Skeletal muscle tissue (tissue), 4 donors: ENCODE data around the gene FRAS1. TPM values are rescaled to one million over a fixed set of nuclear protein-coding genes. Genes with fewer than 3 reads are reported as not detected.
"Not testable (repeated sequence)": the region's sequence is repeated elsewhere in the genome, so short reads cannot be mapped to it uniquely, and the experiment has no call there.

ENCODE experiments used
- H3K27ac ChIP-seq: one replicate; pipeline ENCODE4 v1.7.0; 2013; ENCODE audit warnings: mild to moderate bottlenecking, low read depth, low read length, inconsistent platforms
- H3K27me3 ChIP-seq, 3 donors: one replicate each; pipeline ENCODE4 v1.7.0; 2013; ENCODE audit warnings: low read length in 3 of 3; ENCODE audit not compliant: control insufficient read depth in 3 of 3, insufficient read depth in 3 of 3
- H3K36me3 ChIP-seq, 3 donors: one replicate each; pipeline ENCODE4 v1.7.0; 2013; ENCODE audit warnings: low read length in 3 of 3; ENCODE audit not compliant: control insufficient read depth in 3 of 3, insufficient read depth in 3 of 3
- H3K4me1 ChIP-seq, 3 donors: one replicate each; pipeline ENCODE4 v1.7.0; 2013; ENCODE audit warnings: low read length in 3 of 3, mild to moderate bottlenecking in 3 of 3; ENCODE audit not compliant: control insufficient read depth in 3 of 3, insufficient read depth in 3 of 3
- H3K4me3 ChIP-seq, 3 donors: one replicate each; pipeline ENCODE4 v1.7.0; 2013; ENCODE audit warnings: low read length in 3 of 3
- H3K9ac ChIP-seq, 3 donors: one replicate each; pipeline ENCODE4 v1.7.0; 2013; ENCODE audit warnings: low read length in 3 of 3, mild to moderate bottlenecking in 3 of 3, moderate library complexity in 2 of 3, low read depth in 1 of 3
- H3K9me3 ChIP-seq, 3 donors: one replicate each; pipeline ENCODE4 v1.7.0; 2013; ENCODE audit warnings: low read length in 3 of 3; ENCODE audit not compliant: control insufficient read depth in 3 of 3
- total RNA-seq: library from RNA; depleted of rRNA; stranded (reverse); fragments of >200 nt; gene quantifications from one replicate; pipeline ENCODE4 v1.2.3, GENCODE V29; 2014
- donor health status: Osteomylitis.

The FRAS1 gene
- total RNA-seq, 1 donor from 2014 or later = 15.1 TPM

DNA sequence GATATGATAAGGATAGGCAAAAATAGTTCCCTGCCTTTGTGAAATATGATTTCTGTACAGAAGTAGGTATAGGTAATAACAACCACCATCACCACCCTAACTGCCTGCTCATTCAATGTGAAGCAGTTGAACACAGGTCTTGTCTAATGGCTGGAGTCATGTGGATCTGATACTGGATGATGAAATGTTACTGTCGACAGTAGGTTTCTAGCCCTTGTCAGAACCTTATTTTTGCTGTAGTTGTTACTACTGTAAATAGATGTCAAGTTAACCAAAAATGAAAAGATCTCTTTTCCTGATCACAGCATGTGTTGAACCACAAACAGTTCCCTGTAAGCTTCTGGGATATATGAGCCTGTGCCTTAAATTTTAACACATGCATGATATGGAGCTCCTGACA, 142.9 kb downstream of the FRAS1 start:
- H3K9me3 ChIP-seq = peaks cover 0 to 2% (median 0%) of the 10 kb centered on the region in 3 donors
- no peaks in the 10 kb centered on the region for H3K4me1 ChIP-seq
- H3K9ac ChIP-seq = no peak overlapping the region
- H3K36me3 ChIP-seq = no peaks in the 10 kb centered on the region
- H3K4me3 ChIP-seq = no peak overlapping the region
- no peaks in the 10 kb centered on the region for H3K27me3 ChIP-seq
- no peak overlapping the region for H3K27ac ChIP-seq

DNA sequence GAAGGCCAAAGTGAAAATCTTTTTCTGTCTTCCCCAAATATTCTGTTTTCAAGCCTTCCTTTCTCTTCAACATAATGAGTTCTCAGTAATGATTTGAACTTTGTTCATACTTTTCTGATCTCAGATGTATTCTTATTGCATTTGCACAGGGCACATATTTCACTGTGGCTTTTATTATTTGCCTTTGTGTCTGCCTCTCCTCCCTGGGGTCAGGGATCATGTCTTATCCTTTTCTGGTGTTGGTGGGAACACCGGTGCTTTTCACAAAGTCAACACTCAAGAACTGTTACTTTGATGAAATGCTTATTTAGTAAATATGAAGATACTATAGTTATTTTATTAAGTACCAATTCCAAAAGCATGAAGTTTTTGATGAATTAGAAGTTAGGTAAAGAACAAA, 143.8 kb downstream of the FRAS1 start:
- Histone ChIP-seq H3K36me3 (no peaks in the 10 kb centered on the region), H3K4me1 (no peaks in the 10 kb centered on the region), H3K27ac (no peak overlapping the region), H3K27me3 (no peaks in the 10 kb centered on the region), H3K9me3 (no peaks in the 10 kb centered on the region), H3K9ac (no peak overlapping the region), H3K4me3 (no peak overlapping the region)

DNA sequence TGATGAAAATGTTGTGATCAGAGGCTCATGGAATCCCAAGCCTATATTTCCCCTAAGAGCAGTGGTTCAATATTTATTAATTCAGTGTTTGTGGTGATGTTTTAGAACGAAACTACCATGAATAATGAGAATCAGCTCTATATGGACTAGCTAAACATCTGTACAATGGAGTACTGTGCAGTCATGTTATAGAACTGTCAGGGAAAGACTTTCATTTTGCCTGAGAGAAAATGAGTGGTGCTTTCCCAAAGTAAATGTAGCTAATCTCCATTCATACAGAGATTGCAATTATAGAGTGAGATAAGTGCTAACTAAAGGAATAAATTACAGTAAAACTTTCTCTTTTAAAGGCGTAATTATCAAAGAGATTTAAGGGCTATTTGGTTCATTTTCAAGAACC, 147.1 kb downstream of the FRAS1 start:
- Histone ChIP-seq H3K9me3 (no peaks in the 10 kb centered on the region), H3K27ac (no peak overlapping the region), H3K36me3 (no peaks in the 10 kb centered on the region), H3K27me3 (no peaks in the 10 kb centered on the region), H3K4me1 (no peaks in the 10 kb centered on the region), H3K9ac (no peak overlapping the region), H3K4me3 (no peak overlapping the region)

DNA sequence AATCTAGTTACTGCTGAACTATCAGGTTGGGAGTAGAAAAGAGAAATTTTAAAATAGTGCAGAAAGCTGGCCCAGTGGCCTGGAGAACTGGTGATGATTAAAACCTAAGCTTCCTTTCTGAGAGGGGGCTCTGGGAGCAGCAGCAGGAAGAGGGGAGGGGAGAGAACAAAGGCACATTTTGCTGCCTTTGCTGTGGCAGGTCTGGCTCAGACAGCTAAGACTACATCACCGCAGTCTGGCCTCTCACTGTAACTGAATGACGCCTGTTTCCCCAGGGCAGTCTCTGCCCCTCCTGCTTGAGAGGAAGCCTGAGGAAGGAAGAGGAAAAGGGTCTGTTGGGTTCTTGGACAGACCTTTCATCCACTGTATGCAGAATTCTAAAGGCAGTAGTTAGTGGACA, 148.5 kb downstream of the FRAS1 start:
- Histone ChIP-seq H3K9me3 (no peaks in the 10 kb centered on the region), H3K4me1 (no peaks in the 10 kb centered on the region), H3K36me3 (no peaks in the 10 kb centered on the region), H3K27me3 (no peaks in the 10 kb centered on the region), H3K4me3 (no peak overlapping the region), H3K27ac (no peak overlapping the region), H3K9ac (no peak overlapping the region)

DNA sequence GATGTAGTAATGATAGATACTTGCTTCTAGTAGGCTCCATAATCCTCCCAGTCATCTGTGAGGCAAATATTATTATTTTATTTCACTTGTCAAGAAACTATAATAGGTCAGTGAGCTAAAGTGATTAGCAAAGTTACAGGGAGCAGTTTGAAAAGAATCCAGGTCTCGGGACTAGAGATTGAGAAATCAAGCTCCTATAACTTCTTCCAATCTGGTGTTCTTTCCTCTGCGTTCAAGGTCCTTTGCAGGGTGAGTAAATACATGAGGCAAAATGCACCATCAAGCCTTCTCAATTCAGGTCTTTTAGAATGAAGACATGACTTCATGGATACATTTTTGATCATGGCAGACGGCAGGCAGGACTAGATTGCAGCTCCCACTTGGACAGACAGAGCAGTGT, 150.4 kb downstream of the FRAS1 start:
- Histone ChIP-seq H3K4me3 (no peak overlapping the region), H3K9me3 (no peaks in the 10 kb centered on the region), H3K27ac (no peak overlapping the region), H3K27me3 (no peaks in the 10 kb centered on the region), H3K9ac (no peak overlapping the region), H3K36me3 (no peaks in the 10 kb centered on the region), H3K4me1 (no peaks in the 10 kb centered on the region)

DNA sequence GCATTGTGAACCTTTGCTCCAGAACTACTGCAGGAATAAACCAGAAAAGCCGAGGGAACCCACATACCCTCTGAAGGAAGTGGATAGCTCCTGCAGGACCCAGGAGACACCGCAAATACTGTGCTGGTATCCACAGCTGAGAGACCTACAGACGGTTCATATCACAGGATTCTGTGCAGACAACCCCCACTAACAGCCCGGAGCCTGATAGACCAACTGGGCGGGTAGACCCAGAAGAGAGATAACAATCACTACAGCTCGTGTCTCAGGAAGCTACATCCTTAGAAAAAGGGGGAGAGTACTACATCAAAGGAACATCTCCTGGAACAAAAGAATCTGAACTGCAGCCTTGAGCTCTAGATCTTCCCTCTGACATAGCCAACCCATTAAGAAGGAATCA, 150.8 kb downstream of the FRAS1 start:
- Histone ChIP-seq H3K9ac (no peak overlapping the region), H3K27me3 (no peaks in the 10 kb centered on the region), H3K4me1 (no peaks in the 10 kb centered on the region), H3K27ac (no peak overlapping the region), H3K4me3 (no peak overlapping the region), H3K36me3 (no peaks in the 10 kb centered on the region), H3K9me3 (no peaks in the 10 kb centered on the region)

DNA sequence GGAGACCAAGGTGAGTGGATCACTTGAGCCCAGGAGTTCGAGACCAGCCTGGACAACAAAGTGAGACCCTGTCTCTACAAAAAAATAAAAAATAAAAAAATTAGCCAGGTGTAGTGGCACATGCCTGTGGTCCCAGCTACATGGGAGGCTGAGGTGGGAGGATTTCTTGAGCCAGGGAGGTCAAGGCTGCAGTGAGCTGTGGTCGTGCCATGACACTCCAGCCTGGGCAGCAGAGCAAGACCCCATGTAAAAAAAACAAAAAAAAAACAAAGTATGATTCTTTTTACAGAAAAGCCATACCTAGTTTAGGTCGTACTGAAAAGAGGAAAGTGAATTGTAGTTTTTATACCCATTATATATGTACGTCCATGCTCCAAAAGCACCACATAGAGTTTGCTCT, 151.8 kb downstream of the FRAS1 start:
- H3K9me3 ChIP-seq, H3K9ac ChIP-seq, H3K27ac ChIP-seq, H3K4me3 ChIP-seq, H3K4me1 ChIP-seq, H3K36me3 ChIP-seq, H3K27me3 ChIP-seq: not testable (repeated sequence)

DNA sequence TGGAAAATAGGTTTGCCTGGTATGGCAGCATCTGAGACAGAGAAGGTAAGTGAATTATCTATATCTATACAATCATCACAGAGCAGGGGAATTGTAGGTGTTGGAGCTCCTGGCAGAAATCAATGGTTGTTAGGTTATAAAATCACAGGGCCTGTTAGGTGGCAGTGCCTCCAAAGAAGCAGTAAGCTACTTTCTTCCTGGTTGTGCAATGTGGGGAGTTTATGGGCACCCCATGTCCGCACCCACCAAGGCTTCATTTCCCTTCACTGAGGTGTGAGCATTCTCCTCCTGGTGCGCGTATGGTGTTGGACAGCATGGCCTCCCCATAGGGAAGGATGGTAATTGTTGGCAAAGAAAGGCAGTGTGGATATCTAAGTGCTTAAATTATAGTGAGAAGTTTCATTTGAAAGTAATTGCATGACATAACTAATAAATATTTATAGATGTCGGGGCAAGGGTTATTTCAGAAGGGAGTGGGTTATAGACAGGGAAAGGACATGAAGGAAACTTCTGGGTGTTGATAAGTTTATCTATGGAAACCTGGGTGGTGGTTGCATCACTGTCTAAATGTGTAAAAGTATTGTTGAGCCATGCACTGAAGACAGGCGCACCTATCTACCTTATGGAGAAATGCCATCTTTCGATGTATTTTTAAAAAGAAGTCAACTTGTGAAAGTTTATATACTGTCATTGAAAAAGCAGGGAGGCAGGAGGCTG, 153.7 kb downstream of the FRAS1 start:
- Histone ChIP-seq H3K9me3 (no peaks in the 10 kb centered on the region), H3K36me3 (no peaks in the 10 kb centered on the region), H3K27ac (no peak overlapping the region), H3K4me3 (no peak overlapping the region), H3K4me1 (no peaks in the 10 kb centered on the region), H3K9ac (no peak overlapping the region), H3K27me3 (no peaks in the 10 kb centered on the region)

DNA sequence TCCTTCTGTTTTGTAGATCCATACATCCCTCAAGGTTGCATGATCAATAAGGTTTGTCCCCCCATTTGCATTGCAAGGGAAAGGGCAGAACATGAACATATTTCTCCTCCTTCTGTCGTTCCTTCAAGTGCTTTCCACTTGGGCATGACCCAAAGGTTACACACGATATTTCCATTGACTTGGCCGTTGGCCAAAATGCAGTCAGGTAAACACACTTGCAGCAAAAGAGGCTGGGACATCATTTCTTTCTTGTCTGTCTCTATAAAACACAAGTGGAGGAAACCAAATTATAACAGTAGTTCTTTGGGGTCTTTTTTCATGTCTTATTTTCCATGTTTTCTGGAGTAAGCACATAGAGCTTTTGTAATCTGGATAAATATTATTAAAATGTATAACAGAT, 156.1 kb downstream of the FRAS1 start:
- H3K36me3 ChIP-seq = no peaks in the 10 kb centered on the region
- H3K9ac ChIP-seq = no peak overlapping the region
- no peaks in the 10 kb centered on the region for H3K4me1 ChIP-seq
- no peak overlapping the region for H3K27ac ChIP-seq
- no peak overlapping the region for H3K4me3 ChIP-seq
- no peaks in the 10 kb centered on the region for H3K9me3 ChIP-seq
- H3K27me3 ChIP-seq = no peaks in the 10 kb centered on the region

DNA sequence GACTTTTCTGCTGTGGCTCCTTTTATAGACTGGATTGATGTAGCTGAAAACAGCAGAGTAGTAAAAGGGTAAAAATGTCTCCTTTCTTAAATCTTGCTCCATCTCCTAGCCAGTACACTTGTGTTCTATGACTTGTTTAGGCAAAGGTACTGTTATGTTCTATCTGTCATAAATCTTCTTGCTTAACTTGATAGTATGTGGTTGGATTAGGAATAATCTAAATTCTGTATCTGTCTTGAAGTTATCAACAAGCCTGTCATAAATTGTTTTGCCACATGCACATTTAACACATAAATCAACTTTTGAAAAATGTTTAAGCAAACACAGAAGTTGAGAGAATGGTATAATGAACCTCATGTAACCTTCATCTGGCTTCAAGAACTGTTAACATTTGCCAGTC, 157.0 kb downstream of the FRAS1 start:
- Histone ChIP-seq H3K36me3 (no peaks in the 10 kb centered on the region), H3K4me3 (no peak overlapping the region), H3K9me3 (no peaks in the 10 kb centered on the region), H3K4me1 (no peaks in the 10 kb centered on the region), H3K9ac (no peak overlapping the region), H3K27me3 (no peaks in the 10 kb centered on the region), H3K27ac (no peak overlapping the region)
